ENCODE measurements around the gene POLA1. TPM values are rescaled to one million over a fixed set of nuclear protein-coding genes. Genes with fewer than 3 reads are reported as not detected.

Gene POLA1
- total RNA-seq, 4 donors from 2014 or later: 5.7 to 13.9 (median 9.9) TPM

DNA sequence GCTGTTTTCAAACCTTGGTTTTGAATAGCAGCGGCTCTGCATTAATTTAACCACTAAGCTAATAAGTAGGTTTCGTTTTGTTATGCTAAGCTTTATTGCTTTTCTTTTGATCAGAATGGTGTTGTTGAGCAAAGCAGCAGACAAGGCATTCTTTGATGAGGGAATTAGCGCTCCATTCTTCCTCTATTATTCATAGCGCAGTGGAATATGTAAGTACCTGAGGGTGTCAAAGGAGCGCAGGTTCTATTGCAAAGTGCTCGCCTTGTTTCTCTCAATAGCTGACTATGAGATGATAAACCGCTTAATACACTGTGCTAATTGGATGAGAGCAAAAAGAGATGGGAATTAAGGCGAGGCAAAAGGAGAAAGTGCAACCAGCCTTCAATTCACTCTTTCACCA lies 305.8 kb downstream of the POLA1 start:
- no peak for ATAC-seq (ENCODE audit: low FRiP score)

DNA sequence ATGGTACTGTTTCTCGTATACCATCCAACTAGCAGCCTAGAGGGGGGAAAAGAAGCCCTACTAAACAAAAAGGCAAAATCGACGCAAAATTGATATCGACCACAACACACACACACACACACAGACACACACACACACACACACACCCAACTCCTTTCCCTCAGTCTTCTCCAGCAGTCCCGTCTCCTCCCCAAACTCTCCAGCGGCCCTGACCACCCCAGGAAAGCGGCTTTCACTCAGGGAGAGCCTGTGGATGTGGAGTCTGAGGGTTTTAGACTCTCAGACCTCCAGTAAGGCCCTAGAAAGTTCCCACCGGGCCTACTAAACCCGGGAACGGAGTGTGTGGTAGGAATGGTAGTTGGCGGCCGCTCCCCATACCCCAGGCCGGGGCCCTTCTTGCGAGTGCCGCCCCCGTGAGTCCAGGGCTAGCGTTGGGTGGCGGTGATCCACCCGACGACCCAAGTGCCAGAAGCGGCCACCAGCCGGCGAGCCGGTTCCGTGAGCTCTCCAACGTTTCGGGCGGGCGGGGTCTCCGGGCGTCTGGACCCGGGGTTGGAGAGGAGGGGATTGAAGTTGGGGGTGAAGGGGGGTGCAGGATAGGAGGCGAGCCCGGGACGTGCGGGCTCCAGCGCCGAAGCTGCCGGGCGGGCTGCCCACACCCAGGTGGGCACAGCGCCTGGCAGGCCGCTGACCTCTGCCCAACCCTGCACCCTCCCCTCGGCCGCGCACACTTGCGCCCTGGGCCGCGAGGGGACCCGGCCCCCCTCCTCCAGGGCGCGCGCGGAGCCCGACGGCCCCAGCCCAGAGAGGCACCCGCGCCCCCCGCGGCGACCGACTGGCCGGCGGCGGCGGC lies 308.3 kb downstream of the POLA1 start:
- DNase-seq (ENCODE audit: low spot score) (no peak), ATAC-seq (ENCODE audit: low FRiP score) (no peak)

More for the DNA sequence above, 305.8 kb downstream of the POLA1 start:
- DNase-seq (ENCODE audit: low spot score): no peak
- TF ChIP-seq, protein P1, sequence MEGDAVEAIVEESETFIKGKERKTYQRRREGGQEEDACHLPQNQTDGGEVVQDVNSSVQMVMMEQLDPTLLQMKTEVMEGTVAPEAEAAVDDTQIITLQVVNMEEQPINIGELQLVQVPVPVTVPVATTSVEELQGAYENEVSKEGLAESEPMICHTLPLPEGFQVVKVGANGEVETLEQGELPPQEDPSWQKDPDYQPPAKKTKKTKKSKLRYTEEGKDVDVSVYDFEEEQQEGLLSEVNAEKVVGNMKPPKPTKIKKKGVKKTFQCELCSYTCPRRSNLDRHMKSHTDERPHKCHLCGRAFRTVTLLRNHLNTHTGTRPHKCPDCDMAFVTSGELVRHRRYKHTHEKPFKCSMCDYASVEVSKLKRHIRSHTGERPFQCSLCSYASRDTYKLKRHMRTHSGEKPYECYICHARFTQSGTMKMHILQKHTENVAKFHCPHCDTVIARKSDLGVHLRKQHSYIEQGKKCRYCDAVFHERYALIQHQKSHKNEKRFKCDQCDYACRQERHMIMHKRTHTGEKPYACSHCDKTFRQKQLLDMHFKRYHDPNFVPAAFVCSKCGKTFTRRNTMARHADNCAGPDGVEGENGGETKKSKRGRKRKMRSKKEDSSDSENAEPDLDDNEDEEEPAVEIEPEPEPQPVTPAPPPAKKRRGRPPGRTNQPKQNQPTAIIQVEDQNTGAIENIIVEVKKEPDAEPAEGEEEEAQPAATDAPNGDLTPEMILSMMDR (IDR thresholded peaks at IDR 0.05): no peak

GRCh38 chrX:25002661-25003020 lies 308.9 kb downstream of the POLA1 start:
- TF ChIP-seq, protein P1 (IDR thresholded peaks at IDR 0.05): no peak
- no peak for ATAC-seq (ENCODE audit: low FRiP score)
- DNase-seq (ENCODE audit: low spot score): no peak

More for the DNA sequence above, 308.3 kb downstream of the POLA1 start:
- TF ChIP-seq, protein P1 (IDR thresholded peaks at IDR 0.05): no peak

GRCh38 chrX:25003066-25003849 lies 309.5 kb downstream of the POLA1 start:
- TF ChIP-seq, protein P1 (IDR thresholded peaks at IDR 0.05): no peak
- DNase-seq (ENCODE audit: low spot score): no peak
- ATAC-seq (ENCODE audit: low FRiP score): no peak

DNA sequence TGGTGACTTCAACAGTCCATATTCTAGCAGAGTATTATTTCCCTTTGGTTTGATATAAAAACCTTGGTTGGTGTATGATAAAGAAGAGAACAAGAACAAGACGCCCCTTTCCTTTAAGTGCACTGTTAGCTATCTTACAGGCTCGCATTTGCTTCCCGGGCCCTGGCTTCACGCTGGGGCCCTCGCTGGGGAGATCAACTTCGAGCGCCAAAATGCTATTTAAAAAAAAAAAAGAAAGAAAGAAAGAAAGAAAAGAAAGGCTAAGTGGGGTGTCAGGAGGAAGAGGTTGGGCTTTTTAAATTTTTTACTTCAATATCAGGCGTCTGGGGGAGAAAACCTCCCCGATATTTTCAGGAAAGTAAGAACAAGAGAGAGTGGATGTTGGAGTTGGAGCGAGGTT lies 310.3 kb downstream of the POLA1 start:
- DNase-seq (ENCODE audit: low spot score) (no peak), ATAC-seq (ENCODE audit: low FRiP score) (no peak)
- TF ChIP-seq, protein P1 (IDR thresholded peaks at IDR 0.05): no peak

- TF ChIP-seq, protein P1 (IDR thresholded peaks at IDR 0.05): no peak
- ATAC-seq (ENCODE audit: low FRiP score) (no peak), DNase-seq (ENCODE audit: low spot score) (no peak)
These were observed 310.8 kb downstream of the POLA1 start for GRCh38 chrX:25004485-25005032.
